PFSK-1 (cell line): ENCODE measurements around the gene PTDSS2.

Experiments
- FOXP2 ChIP-seq: optimal IDR thresholded peaks from 2 replicates; pipeline ENCODE3; 2011; ENCODE audit warnings: borderline replicate concordance, control low read depth, inconsistent platforms; ENCODE audit not compliant: insufficient read depth; ENCODE audit errors: extremely low read length, extremely low read depth
- POLR2AphosphoS5 ChIP-seq: IDR thresholded peaks from 2 replicates; pipeline ENCODE4 v1.6.1; 2012; ENCODE audit warnings: low read depth, mild to moderate bottlenecking, control low read depth, low read length, moderate library complexity
- REST ChIP-seq, 2 experiments: IDR thresholded peaks; 2 replicates each; pipeline versions ENCODE4 v1.6.1 to v1.8.0; 2011 to 2012; ENCODE audit warnings: low read depth in 2 of 2, low read length in 2 of 2, control low read depth in 1 of 2, inconsistent platforms in 1 of 2, mild to moderate bottlenecking in 1 of 2, moderate library complexity in 1 of 2; ENCODE audit not compliant: insufficient read depth in 1 of 2
- SIN3A ChIP-seq: IDR thresholded peaks from 2 replicates; pipeline ENCODE4 v1.6.1; 2012; ENCODE audit warnings: mild to moderate bottlenecking, low read length, moderate library complexity, borderline replicate concordance; ENCODE audit not compliant: insufficient read depth
- TAF1 ChIP-seq: IDR thresholded peaks from 2 replicates; pipeline ENCODE4 v1.6.1; 2012; ENCODE audit warnings: low read length, control low read depth, borderline replicate concordance; ENCODE audit not compliant: insufficient read depth

PTDSS2 gene

DNA sequence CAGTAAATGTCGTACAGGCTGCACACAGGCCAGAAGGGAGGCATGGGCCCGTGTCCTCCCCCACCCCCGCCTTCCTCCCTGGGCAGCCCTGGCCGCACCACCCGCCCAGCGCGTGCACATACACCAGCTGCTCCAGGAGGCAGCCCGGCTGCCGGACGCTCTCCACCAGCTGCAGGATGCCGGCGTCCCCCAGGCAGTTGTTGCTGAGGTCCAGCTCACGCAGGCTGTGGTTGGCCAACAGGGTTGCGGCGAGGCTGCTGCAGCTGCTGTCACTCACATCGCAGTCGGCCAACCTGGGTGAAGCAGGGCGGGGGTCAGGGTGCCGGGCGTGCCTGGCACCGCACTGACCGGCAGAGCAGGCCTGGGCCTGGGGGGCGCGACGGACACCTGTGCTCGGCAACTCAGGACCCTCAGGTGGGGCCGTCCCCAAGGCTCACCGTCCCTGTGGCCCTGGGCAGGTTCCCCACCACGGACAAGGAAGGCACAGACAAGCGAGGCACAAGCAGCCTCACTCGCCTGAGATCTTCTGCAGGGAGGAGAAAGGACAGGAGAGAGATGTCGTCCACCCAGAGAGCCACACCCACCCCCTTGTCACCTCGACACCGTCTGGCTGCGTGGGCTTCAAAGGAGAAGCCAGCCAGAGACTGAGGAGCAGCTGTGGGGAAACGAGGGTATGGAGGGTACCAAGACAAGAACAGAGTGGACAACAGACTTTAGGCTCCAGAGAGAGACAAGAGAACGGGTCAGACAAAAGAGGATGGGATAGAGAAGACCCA, 44.9 kb downstream of the PTDSS2 start:
- TF ChIP-seq FOXP2, result peak; percentile 13
- TF ChIP-seq TAF1, result no peak

DNA sequence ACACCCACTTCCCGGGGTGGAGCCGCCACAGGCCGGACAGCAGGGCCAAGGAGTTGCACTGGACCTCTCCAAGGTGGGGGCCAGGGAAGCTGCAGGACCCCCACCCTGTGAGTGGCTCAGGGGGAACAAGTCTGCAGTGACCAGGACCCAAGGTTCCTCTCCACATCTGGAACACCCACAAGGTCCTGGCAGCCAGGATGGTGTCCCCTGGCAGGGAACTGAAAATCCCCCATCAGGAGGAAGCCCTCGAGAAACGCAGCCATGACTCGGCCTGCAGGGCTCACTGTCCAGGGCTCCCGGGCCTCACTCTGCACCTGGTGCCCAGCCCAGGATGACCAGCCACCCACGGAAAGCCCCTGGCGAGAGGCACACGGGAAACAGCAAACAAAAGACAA, 45.5 kb downstream of the PTDSS2 start:
- TF ChIP-seq POLR2AphosphoS5 (no peak; the same call in 1 of the 2 replicates), TAF1 (no peak), SIN3A (no peak), FOXP2 (no peak), REST (IDR thresholded peaks at IDR 0.05; ENCODE audit: insufficient read depth in 1 of 2, low read depth in 2 of 2, low read length in 2 of 2) (no peak)

DNA sequence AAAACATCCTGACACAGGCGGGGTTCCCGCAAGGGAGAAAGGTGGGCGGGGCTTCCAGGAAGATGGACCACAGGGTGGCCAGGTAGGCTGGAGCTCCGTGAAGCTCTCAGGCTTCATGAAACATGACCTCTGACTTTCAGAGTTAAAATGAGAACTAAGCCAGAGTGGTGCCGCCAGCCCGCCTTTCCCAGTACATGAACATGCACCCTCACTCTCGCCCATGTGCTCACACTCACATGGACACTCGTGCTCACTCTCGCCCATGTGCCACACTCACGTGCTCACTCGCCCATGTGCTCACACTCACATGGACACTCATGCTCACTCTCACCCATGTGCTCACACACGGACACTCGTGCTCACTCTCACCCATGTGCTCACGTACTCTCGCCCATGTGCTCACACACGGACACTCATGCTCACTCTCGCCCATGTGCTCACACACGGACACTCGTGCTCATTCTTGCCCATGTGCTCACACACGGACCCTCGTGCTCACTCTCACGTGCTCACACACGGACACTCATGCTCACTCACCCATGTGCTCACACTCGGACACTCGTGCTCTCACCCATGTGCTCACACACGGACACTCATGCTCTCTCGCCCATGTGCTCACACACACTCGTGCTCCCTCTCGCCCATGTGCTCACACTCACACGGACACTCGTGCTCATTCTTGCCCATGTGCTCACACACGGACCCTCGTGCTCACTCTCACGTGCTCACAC, 46.9 kb downstream of the PTDSS2 start:
- no peak for TF ChIP-seq REST (IDR thresholded peaks at IDR 0.05; ENCODE audit: insufficient read depth in 1 of 2, low read depth in 2 of 2, low read length in 2 of 2)
- TF ChIP-seq FOXP2, result no peak
- no peak for TF ChIP-seq POLR2AphosphoS5
- TF ChIP-seq SIN3A, result no peak
- TF ChIP-seq TAF1, result no peak

DNA sequence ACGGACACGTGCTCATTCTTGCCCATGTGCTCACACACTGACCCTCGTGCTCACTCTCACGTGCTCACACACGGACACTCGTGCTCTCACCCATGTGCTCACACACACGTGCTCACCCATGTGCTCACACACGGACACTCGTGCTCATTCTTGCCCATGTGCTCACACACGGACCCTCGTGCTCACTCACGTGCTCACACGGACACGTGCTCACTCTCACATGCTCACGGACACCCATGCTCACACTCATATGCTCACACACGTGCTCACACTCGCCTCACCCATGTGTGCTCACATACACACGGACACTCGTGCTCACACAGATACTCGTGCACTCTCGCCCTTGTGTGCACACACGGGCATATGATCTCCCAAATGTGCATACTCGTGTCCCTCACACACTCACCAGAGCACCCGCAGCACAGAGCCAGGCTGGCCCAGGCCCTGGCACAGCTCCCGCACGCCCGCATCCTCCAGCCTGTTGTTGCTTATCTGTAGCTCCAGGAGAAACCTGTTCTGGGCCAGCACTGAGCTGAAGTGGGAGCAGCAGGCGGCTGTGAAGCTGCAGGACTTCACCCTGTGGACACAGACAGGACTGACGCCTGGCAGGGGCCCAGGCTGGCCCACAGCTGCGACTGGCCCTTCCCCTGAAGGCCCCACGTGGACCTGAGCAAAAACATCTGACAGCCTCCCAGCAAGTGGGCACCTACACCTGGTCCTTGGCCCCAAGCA, 47.7 kb downstream of the PTDSS2 start:
- TF ChIP-seq FOXP2, result no peak
- TF ChIP-seq TAF1, result no peak
- no peak for TF ChIP-seq SIN3A
- TF ChIP-seq REST (IDR thresholded peaks at IDR 0.05; ENCODE audit: insufficient read depth in 1 of 2, low read depth in 2 of 2, low read length in 2 of 2), result no peak

DNA sequence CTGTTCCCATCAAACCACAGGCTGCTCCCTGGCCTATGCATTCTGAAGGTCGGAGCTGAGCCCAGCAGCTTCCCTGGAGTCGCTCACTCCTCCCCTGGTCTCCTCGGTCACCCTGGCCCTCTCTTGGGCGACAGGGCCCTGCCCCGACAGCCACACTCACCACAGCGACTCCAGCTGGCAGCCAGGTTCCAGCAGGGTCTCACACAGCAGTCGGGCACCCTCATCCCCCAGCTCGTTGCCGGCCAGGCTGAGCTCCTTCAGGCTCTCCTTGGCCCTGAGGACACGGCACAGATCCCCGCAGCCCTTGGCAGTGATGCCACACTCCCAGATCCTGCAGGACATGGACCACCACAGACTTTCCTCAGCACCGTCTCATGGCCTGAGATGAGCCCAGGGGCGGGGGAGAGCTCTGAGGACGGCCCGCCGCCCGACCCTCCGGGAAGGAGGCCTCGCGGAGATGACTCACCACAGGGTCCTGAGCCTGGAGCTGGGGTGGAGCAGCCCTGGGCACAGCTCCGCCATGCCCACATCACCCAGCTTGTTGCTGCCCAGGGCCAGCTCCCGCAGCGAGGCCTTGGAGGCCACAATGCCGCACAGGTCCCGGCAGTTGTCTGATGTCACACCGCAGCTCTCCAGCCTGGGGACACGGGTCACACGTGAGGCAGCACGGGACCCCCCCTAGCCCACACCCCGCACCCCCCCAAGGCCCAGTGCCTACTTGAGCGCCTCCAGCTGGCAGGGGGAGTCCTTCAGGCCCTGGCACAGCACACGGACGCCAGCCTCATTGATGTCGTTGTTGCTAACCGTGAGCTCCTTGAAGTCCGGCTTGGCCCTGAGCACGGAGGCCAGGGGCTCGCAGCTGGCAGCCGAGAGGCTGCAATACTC, 48.5 kb downstream of the PTDSS2 start:
- TF ChIP-seq FOXP2 (no peak), SIN3A (no peak), TAF1 (no peak), REST (IDR thresholded peaks at IDR 0.05; ENCODE audit: insufficient read depth in 1 of 2, low read depth in 2 of 2, low read length in 2 of 2) (no peak), POLR2AphosphoS5 (no peak)
